Ascending aorta (tissue), 2 donors: Measurements from ENCODE around the gene OR6C1. TPM values are rescaled to one million over a fixed set of nuclear protein-coding genes. Genes with fewer than 3 reads are reported as not detected.
"Not testable (repeated sequence)": the region's sequence is repeated elsewhere in the genome, so short reads cannot be mapped to it uniquely, and the experiment has no call there.

Source experiments
- DNase-seq, 2 donors: peaks; one replicate each; pipeline ENCODE4 v3.0.0-alpha.2; 2019; ENCODE audit warnings: low spot score in 2 of 2
- H3K27ac ChIP-seq, 2 donors: fragments of 200-600 bp; sonication (generic); one replicate each; pipeline ENCODE4 v1.5.1; 2016 to 2017; ENCODE audit warnings: mild to moderate bottlenecking in 1 of 2
- H3K27me3 ChIP-seq: fragments of 200-600 bp; sonication (generic); one replicate; pipeline ENCODE4 v1.5.1; 2017
- H3K36me3 ChIP-seq, 2 donors: fragments of 200-600 bp; sonication (generic); one replicate each; pipeline ENCODE4 v1.5.1; 2016
- H3K4me1 ChIP-seq, 2 donors: fragments of 200-600 bp; sonication (generic); one replicate each; pipeline ENCODE4 v1.5.1; 2016 to 2017; ENCODE audit warnings: mild to moderate bottlenecking in 1 of 2
- H3K4me3 ChIP-seq, 2 donors: fragments of 200-600 bp; sonication (generic); one replicate each; pipeline ENCODE4 v1.5.1; 2016 to 2017; ENCODE audit warnings: mild to moderate bottlenecking in 1 of 2
- H3K9me3 ChIP-seq, 2 donors: fragments of 200-600 bp; sonication (generic); one replicate each; pipeline ENCODE4 v1.5.1; 2016
- intact Hi-C: fragments of 100-400 bp; cut with DNase I; formaldehyde crosslinking; loops from one replicate; pipeline ENCODE4 v1.15.1; 2023
- total RNA-seq: library from RNA; depleted of rRNA; stranded (reverse); fragments of >200 nt; gene quantifications from one replicate; pipeline ENCODE4 v1.1.0, GENCODE V29; 2016
- TF ChIP-seq, protein P1 (sequence below), 3 experiments: fragments of 200-600 bp in 2 of 3; fragments of 450-650 bp in 1 of 3; sonication (generic) in 2 of 3; IDR thresholded peaks; one replicate each; pipeline ENCODE4 v1.5.1; 2016 to 2019; ENCODE audit warnings: antibody characterized with exemption in 3 of 3, mild to moderate bottlenecking in 1 of 3, moderate library complexity in 1 of 3

Gene OR6C1
- total RNA-seq, 1 donor from 2014 or later, result not detected

DNA sequence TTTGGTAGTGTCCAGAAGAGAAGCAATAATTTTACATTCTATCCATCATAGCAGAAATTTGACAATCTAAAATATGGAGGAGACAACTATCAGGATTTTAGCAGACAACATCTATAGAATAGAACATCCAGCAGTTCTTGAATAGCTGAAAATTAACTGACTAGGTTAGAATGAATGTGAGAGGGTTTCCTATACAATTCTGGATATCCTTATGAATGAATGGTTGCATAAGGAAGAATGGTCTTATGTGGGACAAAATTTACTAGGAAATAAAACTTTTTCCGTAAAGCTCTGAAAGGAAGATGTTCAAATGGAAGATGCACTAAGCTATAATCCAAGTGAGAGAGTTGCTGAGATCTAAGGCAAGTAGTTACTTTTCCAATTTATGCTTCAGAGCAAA is 16.3 kb downstream of the OR6C1 start, which contains the start of gene OR6C3:
Gene OR6C3, plus strand, starts transcription at position 301 of the 400 bp plus-strand sequence. CDS start 955 bp downstream, outside the sequence.
- H3K27ac ChIP-seq, result no peak within 1 kb of the TSS
- no peaks in the 10 kb centered on the region for H3K9me3 ChIP-seq
- intact Hi-C loops, result no loop called here
- H3K36me3 ChIP-seq, result no peaks in the 10 kb centered on the region
- TF ChIP-seq, protein P1, sequence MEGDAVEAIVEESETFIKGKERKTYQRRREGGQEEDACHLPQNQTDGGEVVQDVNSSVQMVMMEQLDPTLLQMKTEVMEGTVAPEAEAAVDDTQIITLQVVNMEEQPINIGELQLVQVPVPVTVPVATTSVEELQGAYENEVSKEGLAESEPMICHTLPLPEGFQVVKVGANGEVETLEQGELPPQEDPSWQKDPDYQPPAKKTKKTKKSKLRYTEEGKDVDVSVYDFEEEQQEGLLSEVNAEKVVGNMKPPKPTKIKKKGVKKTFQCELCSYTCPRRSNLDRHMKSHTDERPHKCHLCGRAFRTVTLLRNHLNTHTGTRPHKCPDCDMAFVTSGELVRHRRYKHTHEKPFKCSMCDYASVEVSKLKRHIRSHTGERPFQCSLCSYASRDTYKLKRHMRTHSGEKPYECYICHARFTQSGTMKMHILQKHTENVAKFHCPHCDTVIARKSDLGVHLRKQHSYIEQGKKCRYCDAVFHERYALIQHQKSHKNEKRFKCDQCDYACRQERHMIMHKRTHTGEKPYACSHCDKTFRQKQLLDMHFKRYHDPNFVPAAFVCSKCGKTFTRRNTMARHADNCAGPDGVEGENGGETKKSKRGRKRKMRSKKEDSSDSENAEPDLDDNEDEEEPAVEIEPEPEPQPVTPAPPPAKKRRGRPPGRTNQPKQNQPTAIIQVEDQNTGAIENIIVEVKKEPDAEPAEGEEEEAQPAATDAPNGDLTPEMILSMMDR (IDR thresholded peaks at IDR 0.05), result no peak
- H3K4me3 ChIP-seq, result no peak within 1 kb of the TSS
- no peak for DNase-seq
- no peaks in the 10 kb centered on the region for H3K27me3 ChIP-seq
- no peaks in the 10 kb centered on the region for H3K4me1 ChIP-seq

DNA sequence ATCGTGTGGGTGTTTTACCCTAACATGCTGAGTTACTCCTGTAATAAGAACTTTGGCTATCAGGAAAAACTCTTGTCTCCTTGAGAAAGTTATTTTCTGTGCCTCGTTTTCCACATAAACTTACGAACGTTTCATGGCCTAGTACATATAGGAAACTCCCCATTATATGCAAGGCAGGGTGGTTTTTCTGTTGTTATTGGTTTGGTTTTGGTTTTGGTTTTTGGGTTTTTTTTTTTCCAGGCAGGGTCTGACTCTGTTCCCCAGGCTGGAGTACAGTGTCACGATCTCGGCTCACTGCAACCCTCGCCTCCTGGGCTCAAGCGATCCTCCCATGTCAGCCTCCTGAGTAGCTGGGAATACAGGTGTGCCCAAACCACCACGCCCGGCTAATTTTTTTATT is 21.9 kb downstream of the OR6C1 start:
- Histone ChIP-seq H3K27ac (no peak overlapping the region), H3K4me1 (no peaks in the 10 kb centered on the region), H3K27me3 (no peaks in the 10 kb centered on the region), H3K4me3 (no peak overlapping the region), H3K9me3 (no peaks in the 10 kb centered on the region), H3K36me3 (no peaks in the 10 kb centered on the region)
- intact Hi-C loops, result no loop called here
- no peak for DNase-seq
- TF ChIP-seq, protein P1 (IDR thresholded peaks at IDR 0.05), result no peak

DNA sequence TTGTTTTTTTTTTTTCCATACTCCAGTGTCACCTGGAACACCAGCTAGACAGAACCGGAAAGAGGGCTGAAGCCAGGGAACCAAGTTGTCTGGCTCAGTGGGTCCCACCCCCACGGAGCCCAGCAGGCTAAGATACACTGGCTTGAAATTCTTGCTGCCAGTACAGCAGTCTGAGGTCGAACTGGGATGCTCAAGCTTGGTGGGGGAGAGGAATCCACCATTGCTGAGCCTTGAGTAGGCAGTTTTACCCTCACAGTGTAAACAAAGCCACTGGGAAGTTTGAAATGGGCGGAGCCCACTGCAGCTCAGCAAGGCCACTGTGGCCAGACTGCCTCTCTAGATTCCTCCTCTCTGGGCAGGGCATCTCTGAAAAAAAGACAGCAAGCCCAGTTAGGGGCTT is 41.2 kb downstream of the OR6C1 start:
- H3K4me1 ChIP-seq, H3K4me3 ChIP-seq, H3K27ac ChIP-seq, H3K9me3 ChIP-seq, H3K27me3 ChIP-seq, intact Hi-C loops, H3K36me3 ChIP-seq, DNase-seq: not testable (repeated sequence)

DNA sequence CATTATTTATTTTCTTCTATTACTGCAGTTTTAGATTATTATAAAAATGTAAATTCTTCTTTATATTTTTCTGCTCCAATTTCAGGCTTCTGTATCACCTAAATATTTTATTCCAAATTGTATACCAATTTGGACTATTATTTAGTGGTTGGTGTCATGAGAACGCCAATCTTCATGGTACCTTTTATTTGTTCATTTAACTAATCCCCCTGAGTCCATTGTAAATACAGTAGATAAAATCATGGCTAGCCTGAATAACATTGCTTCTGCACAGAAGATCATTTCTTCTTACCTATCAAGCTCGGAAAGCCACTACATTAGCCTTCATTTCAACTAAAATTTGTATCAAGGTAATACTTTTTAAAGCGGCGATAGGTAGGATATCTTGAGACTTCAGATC is 48.5 kb downstream of the OR6C1 start, which contains the start of gene OR6C75:
Gene OR6C75, plus strand, starts transcription at position 301 of the 400 bp plus-strand sequence. CDS start 2,136 bp downstream, outside the sequence.
- intact Hi-C loops, result no loop called here
- TF ChIP-seq, protein P1 (IDR thresholded peaks at IDR 0.05), result no peak

DNA sequence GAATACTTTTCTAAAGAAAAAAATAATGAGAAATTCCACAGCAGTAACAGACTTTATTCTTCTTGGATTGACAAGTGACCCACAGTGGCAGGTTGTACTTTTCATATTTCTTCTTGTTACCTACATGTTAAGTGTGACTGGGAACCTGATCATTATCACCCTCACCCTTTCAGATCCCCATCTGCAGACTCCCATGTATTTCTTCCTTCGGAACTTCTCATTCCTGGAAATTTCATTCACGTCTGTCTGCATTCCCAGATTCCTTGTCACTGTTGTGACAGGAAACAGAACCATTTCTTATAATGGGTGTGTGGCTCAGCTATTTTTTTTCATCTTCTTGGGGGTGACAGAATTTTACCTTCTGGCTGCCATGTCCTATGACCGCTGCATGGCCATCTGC is 50.9 kb downstream of the OR6C1 start:
- no peaks in the 10 kb centered on the region for H3K9me3 ChIP-seq
- H3K27ac ChIP-seq, result no peak overlapping the region
- TF ChIP-seq, protein P1 (IDR thresholded peaks at IDR 0.05), result no peak
- H3K4me1 ChIP-seq, result no peaks in the 10 kb centered on the region
- H3K36me3 ChIP-seq, result no peaks in the 10 kb centered on the region
- H3K27me3 ChIP-seq, result no peaks in the 10 kb centered on the region
- intact Hi-C loops, result no loop called here
- DNase-seq, result no peak
- H3K4me3 ChIP-seq, result no peak overlapping the region

More for the DNA sequence above, 48.5 kb downstream of the OR6C1 start, which contains the start of gene OR6C75:
- Histone ChIP-seq H3K4me3 (no peak within 1 kb of the TSS), H3K9me3 (no peaks in the 10 kb centered on the region), H3K36me3 (no peaks in the 10 kb centered on the region), H3K27me3 (no peaks in the 10 kb centered on the region), H3K4me1 (no peaks in the 10 kb centered on the region), H3K27ac (no peak within 1 kb of the TSS)
- no peak for DNase-seq

Other genes with a start within 250 kb of the OR6C1 start
- gene OR9K2, start 187.9 kb upstream of the OR6C1 start, total RNA-seq, result not detected
- not detected for gene OR10A7, start 93.3 kb upstream of the OR6C1 start, total RNA-seq
- not detected for gene OR6C74, start 69.7 kb upstream of the OR6C1 start, total RNA-seq
- not detected for gene OR6C6, start 17.8 kb upstream of the OR6C1 start, total RNA-seq
- gene OR6C3, start 16.4 kb downstream of the OR6C1 start, total RNA-seq, result not detected
- gene OR6C75, start 48.6 kb downstream of the OR6C1 start, total RNA-seq, result not detected
- gene OR6C65, start 86.2 kb downstream of the OR6C1 start, total RNA-seq, result not detected
- not detected for gene OR6C76, start 111.9 kb downstream of the OR6C1 start, total RNA-seq
- not detected for gene OR6C2, start 129.7 kb downstream of the OR6C1 start, total RNA-seq
- not detected for gene OR6C70, start 155.8 kb downstream of the OR6C1 start, total RNA-seq
- gene OR6C68, start 178.0 kb downstream of the OR6C1 start, total RNA-seq, result not detected
- gene OR6C4, start 235.3 kb downstream of the OR6C1 start, total RNA-seq, result not detected